A549 (cell line): ENCODE measurements around the gene PAEP. TPM values are rescaled to one million over a fixed set of nuclear protein-coding genes. Genes with fewer than 3 reads are reported as not detected.
"Not testable (repeated sequence)": the region's sequence is repeated elsewhere in the genome, so short reads cannot be mapped to it uniquely, and the experiment has no call there.

Experiments
- ATAC-seq, 2 experiments: fragments of 200-7000 bp in 1 of 2; fragments of >200 bp in 1 of 2; cut with Nextera tagmentation in 1 of 2; cut with Tn5 transposase in 1 of 2; 3 replicates each; pipeline versions ENCODE4 v1.8.0 to v1.9.1; 2018 to 2020; ENCODE audit warnings: mild to moderate bottlenecking in 1 of 2, moderate library complexity in 1 of 2
- CTCF ChIA-PET: fragments of 300-600 bp; sonication (Branson Sonifier 250); formaldehyde crosslinking; extraction: SDS; loops from one replicate; lab custom pipeline; 2021; ENCODE audit warnings: antibody characterized with exemption, inconsistent platforms; lab: Yijun Ruan, JAX
- POLR2A ChIA-PET: fragments of 350-600 bp; formaldehyde crosslinking; extraction: SDS; loops from one replicate; lab custom pipeline; 2021; ENCODE audit warnings: antibody characterized with exemption, inconsistent platforms; lab: Yijun Ruan, JAX
- DNase-seq, 2 experiments: peaks; one replicate each; pipeline versions ENCODE4 v3.0.0 to v3.0.0-alpha.2; 2011 to 2016; ENCODE audit warnings: low read depth in 1 of 2, low spot score in 1 of 2
- FAIRE-seq: peaks from 2 replicates; lab custom pipeline; 2011; peaks lifted over from hg19 to GRCh38; lab: Jason Lieb, UNC
- H3K27ac ChIP-seq, 2 experiments: fragments of >200 bp; sonication (Bioruptor Twin); formaldehyde crosslinking; 3 replicates each; pipeline ENCODE4 v1.5.1; 2016 to 2017
- H3K4me1 ChIP-seq: fragments of >200 bp; sonication (Bioruptor Twin); formaldehyde crosslinking; 3 replicates; pipeline ENCODE4 v1.6.1; 2016
- H3K4me2 ChIP-seq: fragments of >200 bp; sonication (Bioruptor Twin); formaldehyde crosslinking; 3 replicates; pipeline ENCODE4 v1.6.1; 2016
- H3K4me3 ChIP-seq: fragments of >200 bp; sonication (Bioruptor Twin); formaldehyde crosslinking; 3 replicates; pipeline ENCODE4 v1.5.1; 2016
- H3K9me3 ChIP-seq: fragments of >200 bp; sonication (Bioruptor Twin); formaldehyde crosslinking; 3 replicates; pipeline ENCODE4 v1.6.1; 2016
- CEBPB ChIP-seq, 2 experiments: fragments of >200 bp in 1 of 2; sonication (Bioruptor Twin) in 1 of 2; formaldehyde crosslinking in 1 of 2; IDR thresholded peaks; 2 replicates each; pipeline ENCODE4 v1.6.1; 2012 to 2016
- CHD2 ChIP-seq: fragments of 150-350 bp; IDR thresholded peaks from 2 replicates; pipeline ENCODE4 v1.6.1; 2014; ENCODE audit warnings: low read length; ENCODE audit not compliant: partially characterized antibody
- CHD4 ChIP-seq: fragments of 200-600 bp; sonication (generic); IDR thresholded peaks from 2 replicates; pipeline ENCODE4 v1.6.1; 2016; ENCODE audit warnings: antibody characterized with exemption, mild to moderate bottlenecking, borderline replicate concordance
- EHF ChIP-seq: fragments of 250-450 bp; sonication (Bioruptor Pico); IDR thresholded peaks from 2 replicates; pipeline ENCODE4 v1.5.0; 2020; ENCODE audit warnings: mild to moderate bottlenecking
- EHMT2 ChIP-seq: fragments of 200-600 bp; sonication (generic); IDR thresholded peaks from 2 replicates; pipeline ENCODE4 v1.6.1; 2016; ENCODE audit warnings: antibody characterized with exemption, low read depth, mild to moderate bottlenecking, moderate library complexity
- ELK1 ChIP-seq: fragments of 150-350 bp; IDR thresholded peaks from 2 replicates; pipeline ENCODE4 v1.6.1; 2014; ENCODE audit warnings: low read depth, mild to moderate bottlenecking, low read length
- ESRRA ChIP-seq: fragments of 150-350 bp; IDR thresholded peaks from 2 replicates; pipeline ENCODE4 v1.6.1; 2014; ENCODE audit warnings: mild to moderate bottlenecking, low read length, borderline replicate concordance
- FOSB ChIP-seq: fragments of 250-450 bp; sonication (Bioruptor Pico); IDR thresholded peaks from 2 replicates; pipeline ENCODE4 v1.5.0; 2020; ENCODE audit warnings: mild to moderate bottlenecking, moderate library complexity
- FOSL2 ChIP-seq, 2 experiments: fragments of 450-650 bp in 1 of 2; fragments of >200 bp in 1 of 2; sonication (Bioruptor Twin) in 1 of 2; formaldehyde crosslinking; IDR thresholded peaks; 2 replicates each; pipeline versions ENCODE4 v1.5.0 to v1.6.1; 2016 to 2020; ENCODE audit warnings: mild to moderate bottlenecking in 1 of 2, moderate library complexity in 1 of 2
- FOXS1 ChIP-seq: fragments of 250-450 bp; sonication (Bioruptor Pico); IDR thresholded peaks from 2 replicates; pipeline ENCODE4 v1.5.0; 2020; ENCODE audit warnings: mild to moderate bottlenecking, moderate library complexity
- GATA3 ChIP-seq: IDR thresholded peaks from 2 replicates; pipeline ENCODE4 v1.6.1; 2012; ENCODE audit warnings: borderline replicate concordance
- HES2 ChIP-seq: fragments of >200 bp; sonication (Bioruptor Twin); formaldehyde crosslinking; IDR thresholded peaks from 2 replicates; pipeline ENCODE4 v1.6.1; 2016
- HOXA7 ChIP-seq: fragments of 250-450 bp; sonication (Bioruptor Pico); IDR thresholded peaks from 2 replicates; pipeline ENCODE4 v1.5.0; 2020; ENCODE audit warnings: mild to moderate bottlenecking, moderate library complexity
- HOXB13 ChIP-seq: fragments of 250-450 bp; sonication (Bioruptor Pico); IDR thresholded peaks from 2 replicates; pipeline ENCODE4 v1.5.0; 2020; ENCODE audit warnings: low read depth, mild to moderate bottlenecking, moderate library complexity
- JUNB ChIP-seq: fragments of >200 bp; sonication (Bioruptor Twin); formaldehyde crosslinking; IDR thresholded peaks from 2 replicates; pipeline ENCODE4 v1.6.1; 2016
- MAFK ChIP-seq: fragments of 450-650 bp; IDR thresholded peaks from 2 replicates; pipeline ENCODE4 v1.6.1; 2014; ENCODE audit not compliant: partially characterized antibody
- NFE2L2 ChIP-seq: fragments of 150-350 bp; conservative IDR thresholded peaks from 2 replicates; pipeline ENCODE4 v1.6.1; 2014; ENCODE audit warnings: low read length
- NPAS2 ChIP-seq: fragments of 250-450 bp; sonication (Bioruptor Pico); IDR thresholded peaks from 2 replicates; pipeline ENCODE4 v1.8.0; 2022; ENCODE audit warnings: mild to moderate bottlenecking, moderate library complexity, borderline replicate concordance
- POLR2AphosphoS2 ChIP-seq: conservative IDR thresholded peaks from 2 replicates; pipeline ENCODE4 v1.6.1; 2012; ENCODE audit warnings: low read length, improper control_type of control experiment, inconsistent platforms
- RAD21 ChIP-seq, 2 experiments: fragments of >200 bp in 1 of 2; sonication (Bioruptor Twin) in 1 of 2; formaldehyde crosslinking in 1 of 2; IDR thresholded peaks in 1 of 2; conservative IDR thresholded peaks in 1 of 2; 2 replicates in 1 of 2; 3 replicates in 1 of 2; pipeline ENCODE4 v1.6.1; 2012 to 2018; ENCODE audit warnings: inconsistent platforms in 1 of 2
- RARB ChIP-seq: fragments of 250-450 bp; sonication (Bioruptor Pico); IDR thresholded peaks from 2 replicates; pipeline ENCODE4 v1.8.0; 2021; ENCODE audit warnings: mild to moderate bottlenecking, moderate library complexity
- RCOR1 ChIP-seq: fragments of 150-350 bp; IDR thresholded peaks from 2 replicates; pipeline ENCODE4 v1.6.1; 2014; ENCODE audit warnings: antibody characterized with exemption, low read length, low read depth
- SREBF2 ChIP-seq: fragments of 450-650 bp; IDR thresholded peaks from 2 replicates; pipeline ENCODE4 v1.6.1; 2014; ENCODE audit warnings: mild to moderate bottlenecking, moderate library complexity
- TP53 ChIP-seq: fragments of 250-450 bp; sonication (Bioruptor Pico); IDR thresholded peaks from 2 replicates; pipeline ENCODE4 v1.5.0; 2021; ENCODE audit warnings: mild to moderate bottlenecking, moderate library complexity
- ZFP36 ChIP-seq: fragments of 450-650 bp; IDR thresholded peaks from 2 replicates; pipeline ENCODE4 v1.6.1; 2014; ENCODE audit warnings: borderline replicate concordance; ENCODE audit not compliant: partially characterized antibody
- ZNF302 ChIP-seq: fragments of 250-450 bp; sonication (Bioruptor Pico); IDR thresholded peaks from 2 replicates; pipeline ENCODE4 v1.9.0; 2021; ENCODE audit warnings: inconsistent platforms, mild to moderate bottlenecking, moderate library complexity
- ZSCAN20 ChIP-seq: fragments of 250-450 bp; sonication (Bioruptor Pico); IDR thresholded peaks from 2 replicates; pipeline ENCODE4 v1.8.0; 2022; ENCODE audit warnings: mild to moderate bottlenecking, moderate library complexity
- WGBS: methylation state at CpG from one replicate; pipeline ENCODE4 v1.1.6; 2017; ENCODE audit errors: missing lambda C conversion rate; 5-methylcytosine and 5-hydroxymethylcytosine counted together
- polyA plus RNA-seq, 4 experiments: library from polyadenylated mRNA; depleted of rRNA in 3 of 4; stranded (reverse); fragments of >200 nt; fragmentation: RNase III in 1 of 4; extraction: RNeasy Plus Mini Kit Qiagen cat#74134 plus additional on column Dnase treatment in 1 of 4; gene quantifications; 2 replicates in 3 of 4; 3 replicates in 1 of 4; pipeline ENCODE4 v1.2.3, GENCODE V29; 2011 to 2017

PAEP gene
- polyA plus RNA-seq, 2 of the 4 experiments (the other 2 are of a cell fraction) = not detected

GRCh38 chr9:135526089-135526729 lies 35.3 kb upstream of the PAEP start:
- POLR2A ChIA-PET = interaction anchor here (0.6 kb wide), 1 partner anchor 13 kb away, joined by 5 read pairs; no protein-coding TSS in a partner anchor
- ATAC-seq (peak in 1 of 2 experiments; percentile 54; a peak in 3 of 6 replicates), FAIRE-seq (no peak), DNase-seq (no peak)
- peak overlapping the region; percentile 39; the same call in 2 of the 3 replicates for H3K4me2 ChIP-seq
- TF ChIP-seq HES2 (no peak), ZSCAN20 (CRISPR knock-in tag) (no peak), GATA3 (no peak), ZFP36 (no peak), CHD2 (no peak), EHMT2 (no peak), TP53 (no peak), CEBPB (IDR thresholded peaks at IDR 0.05) (no peak), NPAS2 (CRISPR knock-in tag) (no peak), NFE2L2 (no peak), MAFK (no peak), CHD4 (no peak), RARB (CRISPR knock-in tag) (no peak), SREBF2 (no peak)
- no peaks in the 10 kb centered on the region for H3K9me3 ChIP-seq
- peaks cover 10% of the 10 kb centered on the region; the same call in 1 of the 3 replicates for H3K4me1 ChIP-seq
- peak overlapping the region in 1 of 2 experiments; percentile 50; a peak in 2 of 6 replicates for H3K27ac ChIP-seq
- no peak overlapping the region for H3K4me3 ChIP-seq
- CTCF ChIA-PET = interaction anchor here (1.7 kb wide), 1 partner anchor 21 kb away, joined by 7 read pairs; no protein-coding TSS in a partner anchor
- WGBS = 51% methylated on average over 3 of the region's 11 CpGs

GRCh38 chr9:135526730-135527571 lies 34.6 kb upstream of the PAEP start:
- ATAC-seq (peak; percentile 71 to 75), DNase-seq (peak; percentile 19 to 27), FAIRE-seq (no peak)
- Histone ChIP-seq H3K4me3 (no peak overlapping the region), H3K4me1 (peaks cover 10% of the 10 kb centered on the region; the same call in 1 of the 3 replicates), H3K9me3 (no peaks in the 10 kb centered on the region), H3K27ac (peak overlapping the region in 1 of 2 experiments; percentile 50; a peak in 3 of 6 replicates), H3K4me2 (peak overlapping the region; percentile 39; the same call in 2 of the 3 replicates)
- ChIA-PET CTCF (interaction anchor here (1.7 kb wide), 1 partner anchor 22 kb away, joined by 7 read pairs; no protein-coding TSS in a partner anchor), POLR2A (interaction anchor here (0.6 kb wide), 1 partner anchor 12 kb away, joined by 5 read pairs; no protein-coding TSS in a partner anchor)
- no peak for TF ChIP-seq HOXB13 (CRISPR knock-in tag)
- no peak for TF ChIP-seq JUNB
- peak; percentile 18 to 51; a peak in 2 of 4 replicates for TF ChIP-seq CEBPB (IDR thresholded peaks at IDR 0.05)
- WGBS = 64% methylated on average over 14 of the region's 30 CpGs

GRCh38 chr9:135528842-135529435 lies 32.6 kb upstream of the PAEP start:
- H3K27ac ChIP-seq, ATAC-seq, DNase-seq, POLR2A ChIA-PET, H3K4me2 ChIP-seq, H3K4me1 ChIP-seq, FAIRE-seq, H3K4me3 ChIP-seq, H3K9me3 ChIP-seq: not testable (repeated sequence)
- CTCF ChIA-PET = interaction anchor here (0.6 to 1.5 kb wide), 2 partner anchors 10 to 1297 kb away, joined by 3 to 4 read pairs; no protein-coding TSS in a partner anchor
- WGBS = 88% methylated on average over 10 of the region's 10 CpGs

- peaks cover 6% of the 10 kb centered on the region; the same call in 1 of the 3 replicates for H3K4me1 ChIP-seq
- POLR2A ChIA-PET = no interaction called here
- DNase-seq (no peak), FAIRE-seq (no peak), ATAC-seq (no peak)
- no peak overlapping the region for H3K4me2 ChIP-seq
- 43% methylated on average over 5 of the region's 5 CpGs for WGBS
- no peak overlapping the region for H3K4me3 ChIP-seq
- H3K27ac ChIP-seq = no peak overlapping the region
- CTCF ChIA-PET = interaction anchor here (0.6 to 1.5 kb wide), 5 partner anchors 9 to 101 kb away, joined by 3 to 4 read pairs (median 4); no protein-coding TSS in a partner anchor
- no peaks in the 10 kb centered on the region for H3K9me3 ChIP-seq
- TF ChIP-seq EHF (CRISPR knock-in tag) (no peak), ELK1 (no peak), ESRRA (no peak), HOXA7 (CRISPR knock-in tag) (no peak), FOSB (CRISPR knock-in tag) (no peak), JUNB (no peak), RCOR1 (no peak), RAD21 (conservative IDR thresholded peaks at IDR 0.05 in 1 of 2, IDR thresholded peaks at IDR 0.05 in 1 of 2) (no peak), CHD2 (no peak), POLR2AphosphoS2 (no peak), ZNF302 (CRISPR knock-in tag) (no peak), FOSL2 (IDR thresholded peaks at IDR 0.05) (no peak), FOSL2 (CRISPR knock-in tag; IDR thresholded peaks at IDR 0.05) (no peak), FOXS1 (CRISPR knock-in tag) (no peak)
Observed at GRCh38 chr9:135530146-135530545, 31.4 kb upstream of the PAEP start.
